ENCODE measurements around the gene GRAP2. TPM values are rescaled to one million over a fixed set of nuclear protein-coding genes. Genes with fewer than 3 reads are reported as not detected.

GRAP2 gene
- polyA plus RNA-seq, 1 of the 3 experiments (the other 2 are of a cell fraction) = 0.13 TPM

GRCh38 chr22:39946503-39947219, 45.8 kb downstream of the GRAP2 start:
- H3K9me3 ChIP-seq = no peaks in the 10 kb centered on the region
- H3K4me1 ChIP-seq (ENCODE audit: control insufficient read depth in 1 of 2, insufficient read depth in 2 of 2, low read depth in 1 of 2, low read length in 1 of 2) = peaks cover 0 to 6% of the 10 kb centered on the region in 2 experiments; a peak in 1 of 4 replicates
- no peaks in the 10 kb centered on the region for H3K36me3 ChIP-seq (replicated peaks in 1 of 2; ENCODE audit: control insufficient read depth in 1 of 2, insufficient read depth in 2 of 2, low read length in 1 of 2)
- no peak overlapping the region for H3K9ac ChIP-seq
- H3K79me2 ChIP-seq (ENCODE audit: insufficient read depth) = no peaks in the 10 kb centered on the region
- TF ChIP-seq PBX3 (IDR thresholded peaks at IDR 0.05) = no peak
- no peak for TF ChIP-seq FOXJ3 (CRISPR knock-in tag; IDR thresholded peaks at IDR 0.05)
- no peak for TF ChIP-seq YY1 (IDR thresholded peaks at IDR 0.05; ENCODE audit: low read depth)
- no peak for TF ChIP-seq RAD21 (IDR thresholded peaks at IDR 0.05; ENCODE audit: low read length)
- TF ChIP-seq MAX (IDR thresholded peaks at IDR 0.05; ENCODE audit: low read depth) = no peak
- no peak for TF ChIP-seq JUND (IDR thresholded peaks at IDR 0.05)
- no peak for TF ChIP-seq CHD2 (IDR thresholded peaks at IDR 0.05; ENCODE audit: low read length, partially characterized antibody)
- no peak for TF ChIP-seq TAF1 (IDR thresholded peaks at IDR 0.05; ENCODE audit: borderline replicate concordance, low read depth, low read length)
- TF ChIP-seq SIN3A (IDR thresholded peaks at IDR 0.05; ENCODE audit: borderline replicate concordance, low read depth, low read length) = no peak
- TF ChIP-seq EZH2phosphoT487 (IDR thresholded peaks at IDR 0.05; ENCODE audit: borderline replicate concordance, low read depth) = no peak
- no peak for TF ChIP-seq ZBTB33 (IDR thresholded peaks at IDR 0.05; ENCODE audit: borderline replicate concordance, low read depth)
- no peak for TF ChIP-seq NRF1 (IDR thresholded peaks at IDR 0.05; ENCODE audit: low read depth, low read length)
- no peak for TF ChIP-seq RCOR1 (IDR thresholded peaks at IDR 0.05; ENCODE audit: low read length)
- TF ChIP-seq NFIC (IDR thresholded peaks at IDR 0.05; ENCODE audit: borderline replicate concordance) = no peak
- no peak for TF ChIP-seq FOSL2 (IDR thresholded peaks at IDR 0.05; ENCODE audit: borderline replicate concordance, low read depth)
- peak overlapping the region in 1 of 2 experiments; percentile 28; a peak in 2 of 4 replicates for H3K27ac ChIP-seq (ENCODE audit: low read depth in 2 of 2, low read length in 1 of 2)
- H3K4me3 ChIP-seq (ENCODE audit: low read depth in 2 of 2, low read length in 1 of 2) = no peak overlapping the region
- H3K4me2 ChIP-seq = no peak overlapping the region
- no peaks in the 10 kb centered on the region for H4K20me1 ChIP-seq (ENCODE audit: insufficient read depth)
- 60% methylated on average over 5 of the region's 8 CpGs for WGBS (ENCODE audit: low lambda C conversion rate)
- H3K27me3 ChIP-seq (ENCODE audit: insufficient read depth) = no peaks in the 10 kb centered on the region
- H2AFZ ChIP-seq (ENCODE audit: low read depth) = no peak overlapping the region
- no peaks in the 10 kb centered on the region for H3F3A ChIP-seq (replicated peaks; ENCODE audit: insufficient read depth)
- ChIA-PET CTCF (interaction anchor here (1.2 kb wide), 1 partner anchor 13 kb away, joined by 3 read pairs; no protein-coding TSS in a partner anchor), POLR2A (no interaction called here)
- peak; percentile 33 for DNase-seq
- H3K9me2 ChIP-seq = no peaks in the 10 kb centered on the region
